ENCODE measurements around the gene ANKRD31. TPM values are rescaled to one million over a fixed set of nuclear protein-coding genes. Genes with fewer than 3 reads are reported as not detected.

ANKRD31 gene
- total RNA-seq, 4 donors from 2014 or later = 0.19 TPM; not detected in 3

GRCh38 chr5:75067434-75067833 is 169.2 kb downstream of the ANKRD31 start:
- DNase-seq = no peak
- no peaks in the 10 kb centered on the region for H3K4me1 ChIP-seq
- TF ChIP-seq, protein P1, sequence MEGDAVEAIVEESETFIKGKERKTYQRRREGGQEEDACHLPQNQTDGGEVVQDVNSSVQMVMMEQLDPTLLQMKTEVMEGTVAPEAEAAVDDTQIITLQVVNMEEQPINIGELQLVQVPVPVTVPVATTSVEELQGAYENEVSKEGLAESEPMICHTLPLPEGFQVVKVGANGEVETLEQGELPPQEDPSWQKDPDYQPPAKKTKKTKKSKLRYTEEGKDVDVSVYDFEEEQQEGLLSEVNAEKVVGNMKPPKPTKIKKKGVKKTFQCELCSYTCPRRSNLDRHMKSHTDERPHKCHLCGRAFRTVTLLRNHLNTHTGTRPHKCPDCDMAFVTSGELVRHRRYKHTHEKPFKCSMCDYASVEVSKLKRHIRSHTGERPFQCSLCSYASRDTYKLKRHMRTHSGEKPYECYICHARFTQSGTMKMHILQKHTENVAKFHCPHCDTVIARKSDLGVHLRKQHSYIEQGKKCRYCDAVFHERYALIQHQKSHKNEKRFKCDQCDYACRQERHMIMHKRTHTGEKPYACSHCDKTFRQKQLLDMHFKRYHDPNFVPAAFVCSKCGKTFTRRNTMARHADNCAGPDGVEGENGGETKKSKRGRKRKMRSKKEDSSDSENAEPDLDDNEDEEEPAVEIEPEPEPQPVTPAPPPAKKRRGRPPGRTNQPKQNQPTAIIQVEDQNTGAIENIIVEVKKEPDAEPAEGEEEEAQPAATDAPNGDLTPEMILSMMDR (IDR thresholded peaks at IDR 0.05) = no peak
- no peak for TF ChIP-seq POLR2A (IDR thresholded peaks at IDR 0.05)

GRCh38 chr5:75062925-75063531 is 173.7 kb downstream of the ANKRD31 start:
- Histone ChIP-seq H3K27me3 (no peaks in the 10 kb centered on the region), H3K9me3 (no peaks in the 10 kb centered on the region), H3K27ac (no peak overlapping the region), H3K4me1 (no peaks in the 10 kb centered on the region), H3K4me3 (no peak overlapping the region), H3K36me3 (no peaks in the 10 kb centered on the region)
- no peak for DNase-seq
- TF ChIP-seq, protein P1 (IDR thresholded peaks at IDR 0.05) = no peak
- TF ChIP-seq POLR2A (IDR thresholded peaks at IDR 0.05) = no peak

More at GRCh38 chr5:75067434-75067833, 169.2 kb downstream of the ANKRD31 start:
- Histone ChIP-seq H3K27ac (no peak overlapping the region), H3K27me3 (no peaks in the 10 kb centered on the region), H3K9me3 (no peaks in the 10 kb centered on the region), H3K4me3 (no peak overlapping the region), H3K36me3 (no peaks in the 10 kb centered on the region)

DNA sequence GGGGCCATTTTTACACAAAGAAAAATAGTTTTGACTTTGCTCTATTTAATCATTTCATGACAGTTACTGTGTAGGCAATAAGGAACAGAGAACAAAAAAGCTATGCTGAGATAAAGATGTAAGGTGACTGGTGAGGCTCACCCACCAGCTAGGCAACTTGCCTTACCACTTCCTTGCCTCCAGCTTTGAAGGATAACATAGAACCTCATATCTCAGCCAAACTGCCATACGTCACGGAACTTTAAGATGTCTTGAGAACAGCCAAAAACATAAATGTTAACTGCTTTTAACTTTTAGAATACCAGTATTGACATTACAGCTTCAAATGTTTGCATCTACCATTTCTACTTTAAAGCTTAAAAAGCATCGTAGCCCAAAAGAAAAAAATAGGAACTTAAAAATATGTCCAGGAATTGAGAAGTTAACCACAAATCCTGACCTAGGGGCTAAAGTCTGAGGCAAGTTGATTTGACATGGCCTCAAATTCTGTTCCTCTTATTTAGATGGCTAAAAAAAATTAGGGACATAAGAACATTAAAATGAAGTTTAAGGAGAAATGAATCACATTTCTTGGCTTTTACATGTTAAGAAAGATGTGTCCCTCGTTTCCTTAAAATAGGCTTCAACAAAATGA is 176.6 kb downstream of the ANKRD31 start:
- no peak for DNase-seq
- H3K4me1 ChIP-seq = no peaks in the 10 kb centered on the region
- no peaks in the 10 kb centered on the region for H3K9me3 ChIP-seq
- no peak for TF ChIP-seq POLR2A (IDR thresholded peaks at IDR 0.05)
- TF ChIP-seq, protein P1 (IDR thresholded peaks at IDR 0.05) = no peak
- H3K4me3 ChIP-seq = no peak overlapping the region
- H3K27ac ChIP-seq = peak overlapping the region in 1 of 4 donors; percentile 13
- no peaks in the 10 kb centered on the region for H3K27me3 ChIP-seq
- H3K36me3 ChIP-seq = no peaks in the 10 kb centered on the region

GRCh38 chr5:75058986-75059535 is 177.6 kb downstream of the ANKRD31 start:
- Histone ChIP-seq H3K36me3 (no peaks in the 10 kb centered on the region), H3K4me3 (no peak overlapping the region), H3K27me3 (no peaks in the 10 kb centered on the region), H3K27ac (peak overlapping the region in 2 of 4 donors; percentile 15 to 38), H3K9me3 (no peaks in the 10 kb centered on the region), H3K4me1 (peaks cover 0 to 9% (median 0%) of the 10 kb centered on the region in 4 donors)
- DNase-seq = no peak
- TF ChIP-seq POLR2A (IDR thresholded peaks at IDR 0.05) = no peak
- TF ChIP-seq, protein P1 (IDR thresholded peaks at IDR 0.05) = no peak

GRCh38 chr5:75057561-75057960 is 179.1 kb downstream of the ANKRD31 start:
- TF ChIP-seq, protein P1 (IDR thresholded peaks at IDR 0.05) = no peak
- TF ChIP-seq POLR2A (IDR thresholded peaks at IDR 0.05) = no peak
- Histone ChIP-seq H3K27me3 (no peaks in the 10 kb centered on the region), H3K4me3 (no peak overlapping the region), H3K27ac (no peak overlapping the region), H3K9me3 (no peaks in the 10 kb centered on the region), H3K36me3 (no peaks in the 10 kb centered on the region), H3K4me1 (peaks cover 0 to 11% (median 4%) of the 10 kb centered on the region in 4 donors)
- no peak for DNase-seq
